Astrocyte (in vitro differentiated cells and primary cell): ENCODE results near the gene PLS3.

Source experiments
- EZH2 ChIP-seq: IDR thresholded peaks from 2 replicates; pipeline ENCODE4 v1.6.1; 2012; ENCODE audit warnings: mild to moderate bottlenecking, low read length, inconsistent platforms; ENCODE audit not compliant: insufficient read depth
- TF ChIP-seq, protein P1 (sequence below): IDR thresholded peaks from 2 replicates; pipeline ENCODE4 v1.5.1; 2011; ENCODE audit warnings: low read depth, mild to moderate bottlenecking, inconsistent platforms, low read length, moderate library complexity; ENCODE audit not compliant: insufficient read depth

DNA sequence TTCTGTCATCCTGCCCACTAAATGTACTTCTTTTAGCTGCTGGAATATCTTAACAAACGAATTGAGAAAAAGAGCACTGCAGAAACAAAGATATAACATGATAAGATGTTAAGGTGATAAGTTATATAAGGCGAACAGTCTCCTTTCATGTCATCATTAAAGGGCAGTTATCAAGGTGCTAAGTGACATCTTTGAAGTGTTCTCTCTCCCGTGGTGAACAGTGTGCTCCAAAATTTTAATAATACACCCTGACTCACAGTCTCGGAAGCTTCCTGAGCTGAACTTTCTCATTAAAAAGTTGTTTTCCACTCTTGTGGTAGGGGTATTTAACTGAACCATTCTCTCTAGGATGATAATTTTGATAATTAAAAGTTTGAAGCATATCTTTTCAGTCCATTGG lies 61.6 kb downstream of the PLS3 start:
- TF ChIP-seq, protein P1, sequence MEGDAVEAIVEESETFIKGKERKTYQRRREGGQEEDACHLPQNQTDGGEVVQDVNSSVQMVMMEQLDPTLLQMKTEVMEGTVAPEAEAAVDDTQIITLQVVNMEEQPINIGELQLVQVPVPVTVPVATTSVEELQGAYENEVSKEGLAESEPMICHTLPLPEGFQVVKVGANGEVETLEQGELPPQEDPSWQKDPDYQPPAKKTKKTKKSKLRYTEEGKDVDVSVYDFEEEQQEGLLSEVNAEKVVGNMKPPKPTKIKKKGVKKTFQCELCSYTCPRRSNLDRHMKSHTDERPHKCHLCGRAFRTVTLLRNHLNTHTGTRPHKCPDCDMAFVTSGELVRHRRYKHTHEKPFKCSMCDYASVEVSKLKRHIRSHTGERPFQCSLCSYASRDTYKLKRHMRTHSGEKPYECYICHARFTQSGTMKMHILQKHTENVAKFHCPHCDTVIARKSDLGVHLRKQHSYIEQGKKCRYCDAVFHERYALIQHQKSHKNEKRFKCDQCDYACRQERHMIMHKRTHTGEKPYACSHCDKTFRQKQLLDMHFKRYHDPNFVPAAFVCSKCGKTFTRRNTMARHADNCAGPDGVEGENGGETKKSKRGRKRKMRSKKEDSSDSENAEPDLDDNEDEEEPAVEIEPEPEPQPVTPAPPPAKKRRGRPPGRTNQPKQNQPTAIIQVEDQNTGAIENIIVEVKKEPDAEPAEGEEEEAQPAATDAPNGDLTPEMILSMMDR, result no peak
- no peak for TF ChIP-seq EZH2
